Measurements from ENCODE around the gene ASGR1. TPM values are rescaled to one million over a fixed set of nuclear protein-coding genes. Genes with fewer than 3 reads are reported as not detected.
"Not testable (repeated sequence)": the region's sequence is repeated elsewhere in the genome, so short reads cannot be mapped to it uniquely, and the experiment has no call there.

The ASGR1 gene
- total RNA-seq, 2 experiments from 2014 or later = 1.1 to 1.2 TPM

DNA sequence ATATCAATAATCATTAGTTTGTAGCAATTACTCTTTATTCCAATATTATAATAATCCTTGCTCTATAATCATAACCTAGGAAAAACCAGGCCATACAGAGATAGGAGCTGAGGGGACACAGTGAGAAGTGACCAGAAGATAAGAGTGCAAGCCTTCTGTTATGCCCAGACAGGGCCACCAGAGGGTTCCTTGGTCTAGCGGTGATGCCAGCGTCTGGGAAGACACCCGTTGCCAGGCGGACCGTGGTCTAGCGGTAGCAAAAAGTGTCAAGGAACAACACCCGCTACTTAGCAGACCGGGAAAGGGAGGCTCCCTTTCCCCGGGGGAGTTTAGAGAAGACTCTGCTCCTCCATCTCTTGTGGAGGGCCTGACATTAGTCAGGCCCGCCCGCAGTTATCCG lies 52.8 kb downstream of the ASGR1 start:
- intact Hi-C loops (cut with micrococcal nuclease; ENCODE audit: unreplicated experiment); CTCF ChIA-PET (ENCODE audit: unreplicated experiment); H3K9me2 ChIP-seq (ENCODE audit: insufficient read depth, low read length); H3K79me2 ChIP-seq (ENCODE audit: insufficient read depth, low read depth, low read length); H3K4me3 ChIP-seq (ENCODE audit: low read depth, low read length, poor library complexity, severe bottlenecking); H3K9me3 ChIP-seq (ENCODE audit: low read length); H4K20me1 ChIP-seq (ENCODE audit: insufficient read depth, low read length); H3K27ac ChIP-seq (ENCODE audit: low read depth, low read length, poor library complexity, severe bottlenecking); H2AFZ ChIP-seq (ENCODE audit: low read length); DNase-seq (ENCODE audit: low spot score); H3K4me2 ChIP-seq (ENCODE audit: low read length); H3K36me3 ChIP-seq (ENCODE audit: insufficient read depth, low read length); BruUV-seq (replicated peaks): not testable (repeated sequence)
- POLR2A ChIA-PET = interaction anchor here (0.6 kb wide), 1 partner anchor 1278 kb away, joined by 3 read pairs; no protein-coding TSS in a partner anchor
- H3K4me1 ChIP-seq (ENCODE audit: insufficient read depth, low read length, poor library complexity, severe bottlenecking) = peaks cover 16% of the 10 kb centered on the region

DNA sequence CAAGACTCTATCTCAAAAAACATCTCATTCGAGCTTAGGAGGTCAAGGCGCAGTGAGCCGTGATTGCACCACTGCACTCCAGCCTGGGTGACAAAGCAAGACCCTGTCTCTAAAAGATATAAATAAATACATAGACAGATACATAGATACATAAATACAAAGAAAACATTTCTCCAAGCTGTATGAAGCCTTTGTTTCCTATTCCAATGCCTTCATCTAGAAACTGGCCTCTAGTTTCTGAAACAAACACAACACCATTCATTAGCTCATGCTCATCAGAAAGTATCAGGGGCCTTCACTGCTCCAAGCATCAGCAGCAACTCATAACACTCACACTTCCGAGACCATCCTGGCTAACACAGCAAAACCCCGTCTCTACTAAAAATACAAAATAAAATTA lies 54.2 kb downstream of the ASGR1 start:
- Histone ChIP-seq H3K36me3 (ENCODE audit: insufficient read depth, low read length) (no peaks in the 10 kb centered on the region), H3K9me2 (ENCODE audit: insufficient read depth, low read length) (no peaks in the 10 kb centered on the region), H3K4me2 (ENCODE audit: low read length) (no peak overlapping the region), H3K27ac (ENCODE audit: low read depth, low read length, poor library complexity, severe bottlenecking) (no peak overlapping the region), H3K4me3 (ENCODE audit: low read depth, low read length, poor library complexity, severe bottlenecking) (no peak overlapping the region), H4K20me1 (ENCODE audit: insufficient read depth, low read length) (no peaks in the 10 kb centered on the region), H3K4me1 (ENCODE audit: insufficient read depth, low read length, poor library complexity, severe bottlenecking) (peaks cover 6% of the 10 kb centered on the region), H2AFZ (ENCODE audit: low read length) (no peak overlapping the region), H3K9me3 (ENCODE audit: low read length) (no peaks in the 10 kb centered on the region), H3K79me2 (ENCODE audit: insufficient read depth, low read depth, low read length) (no peaks in the 10 kb centered on the region)
- no peak for TF ChIP-seq EZH2phosphoT487 (IDR thresholded peaks at IDR 0.05; ENCODE audit: borderline replicate concordance, low read depth, low read length)
- TF ChIP-seq, protein P1, sequence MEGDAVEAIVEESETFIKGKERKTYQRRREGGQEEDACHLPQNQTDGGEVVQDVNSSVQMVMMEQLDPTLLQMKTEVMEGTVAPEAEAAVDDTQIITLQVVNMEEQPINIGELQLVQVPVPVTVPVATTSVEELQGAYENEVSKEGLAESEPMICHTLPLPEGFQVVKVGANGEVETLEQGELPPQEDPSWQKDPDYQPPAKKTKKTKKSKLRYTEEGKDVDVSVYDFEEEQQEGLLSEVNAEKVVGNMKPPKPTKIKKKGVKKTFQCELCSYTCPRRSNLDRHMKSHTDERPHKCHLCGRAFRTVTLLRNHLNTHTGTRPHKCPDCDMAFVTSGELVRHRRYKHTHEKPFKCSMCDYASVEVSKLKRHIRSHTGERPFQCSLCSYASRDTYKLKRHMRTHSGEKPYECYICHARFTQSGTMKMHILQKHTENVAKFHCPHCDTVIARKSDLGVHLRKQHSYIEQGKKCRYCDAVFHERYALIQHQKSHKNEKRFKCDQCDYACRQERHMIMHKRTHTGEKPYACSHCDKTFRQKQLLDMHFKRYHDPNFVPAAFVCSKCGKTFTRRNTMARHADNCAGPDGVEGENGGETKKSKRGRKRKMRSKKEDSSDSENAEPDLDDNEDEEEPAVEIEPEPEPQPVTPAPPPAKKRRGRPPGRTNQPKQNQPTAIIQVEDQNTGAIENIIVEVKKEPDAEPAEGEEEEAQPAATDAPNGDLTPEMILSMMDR (conservative IDR thresholded peaks at IDR 0.05; ENCODE audit: low read length) = no peak
- ChIA-PET POLR2A (interaction anchor here (0.5 to 0.6 kb wide), 2 partner anchors 21 to 607 kb away, joined by 3 read pairs; no protein-coding TSS in a partner anchor), CTCF (ENCODE audit: unreplicated experiment) (interaction anchor here (0.6 kb wide), 1 partner anchor 53 kb away, joined by 3 read pairs; no protein-coding TSS in a partner anchor)
- no TSS peak for BruUV-seq (replicated peaks)
- intact Hi-C loops (cut with micrococcal nuclease; ENCODE audit: unreplicated experiment) = no loop called here
- DNase-seq (ENCODE audit: low spot score) = no peak

DNA sequence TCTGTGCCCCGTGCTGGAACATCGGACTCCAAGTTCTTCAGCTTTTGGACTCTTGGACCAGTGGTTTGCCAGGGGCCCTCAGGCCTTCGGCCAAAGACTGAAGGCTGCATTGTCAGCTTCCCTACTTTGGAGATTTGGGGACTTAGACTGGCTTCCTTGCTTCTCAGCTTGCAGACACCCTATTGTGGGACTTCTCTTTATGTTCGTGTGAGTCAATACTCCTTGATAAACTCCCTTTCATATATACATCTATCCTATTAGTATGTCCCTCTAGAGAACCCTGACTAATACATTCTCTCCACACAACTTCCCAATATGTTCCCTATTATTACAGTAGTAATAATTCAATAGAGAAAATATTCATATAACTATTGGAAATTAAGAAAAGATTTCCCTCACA lies 55.3 kb downstream of the ASGR1 start:
- BruUV-seq (replicated peaks) = no TSS peak
- POLR2A ChIA-PET = no interaction called here
- CTCF ChIA-PET (ENCODE audit: unreplicated experiment) = no interaction called here

More for the DNA sequence above, 55.3 kb downstream of the ASGR1 start:
- Histone ChIP-seq H3K36me3 (ENCODE audit: insufficient read depth, low read length) (no peaks in the 10 kb centered on the region), H3K4me1 (ENCODE audit: insufficient read depth, low read length, poor library complexity, severe bottlenecking) (peaks cover 6% of the 10 kb centered on the region), H3K9me3 (ENCODE audit: low read length) (no peaks in the 10 kb centered on the region), H3K4me2 (ENCODE audit: low read length) (no peak overlapping the region), H3K79me2 (ENCODE audit: insufficient read depth, low read depth, low read length) (no peaks in the 10 kb centered on the region), H2AFZ (ENCODE audit: low read length) (no peak overlapping the region), H3K4me3 (ENCODE audit: low read depth, low read length, poor library complexity, severe bottlenecking) (no peak overlapping the region), H3K27ac (ENCODE audit: low read depth, low read length, poor library complexity, severe bottlenecking) (no peak overlapping the region), H4K20me1 (ENCODE audit: insufficient read depth, low read length) (no peaks in the 10 kb centered on the region), H3K9me2 (ENCODE audit: insufficient read depth, low read length) (no peaks in the 10 kb centered on the region)
- no peak for TF ChIP-seq EZH2phosphoT487 (IDR thresholded peaks at IDR 0.05; ENCODE audit: borderline replicate concordance, low read depth, low read length)
- TF ChIP-seq, protein P1 (conservative IDR thresholded peaks at IDR 0.05; ENCODE audit: low read length) = no peak
- no peak for DNase-seq (ENCODE audit: low spot score)
- intact Hi-C loops (cut with micrococcal nuclease; ENCODE audit: unreplicated experiment) = no loop called here

Small RNAs within 50 kb of the gene (microRNA-seq; reads per million reads assigned to microRNA genes)
- gene MIR324 (ENCODE audit: borderline replicate concordance) = 3,254 reads per million, percentile 89 among the genes with 10 or more reads in this experiment

Small RNAs within 50 kb of the gene (small RNA-seq; reads per million reads assigned to genes)
- gene AC120057.4 (not detected), gene MIR324 (0.21 reads per million)

Other genes starting within 250 kb of the ASGR1 start
- gene ALOX12, start 183.3 kb downstream of the ASGR1 start, total RNA-seq (2014; rRNA removed; shearing (Covaris generic)) = not detected in 2 replicates
- gene ALOX12, start 183.3 kb downstream of the ASGR1 start, total RNA-seq (2022) = not detected in 2 replicates
- gene RNASEK, start 166.7 kb downstream of the ASGR1 start, total RNA-seq (2014; rRNA removed; shearing (Covaris generic)) = 110 and 145 TPM in 2 replicates
- gene RNASEK, start 166.7 kb downstream of the ASGR1 start, total RNA-seq (2022) = 126 and 139 TPM in 2 replicates
- gene BCL6B, start 156.3 kb downstream of the ASGR1 start, total RNA-seq (2014; rRNA removed; shearing (Covaris generic)) = not detected in 2 replicates
- not detected in 2 replicates for gene BCL6B, start 156.3 kb downstream of the ASGR1 start, total RNA-seq (2022)
- 0.77 and 2.8 TPM in 2 replicates for gene SLC16A13, start 143.4 kb downstream of the ASGR1 start, total RNA-seq (2014; rRNA removed; shearing (Covaris generic))
- gene SLC16A13, start 143.4 kb downstream of the ASGR1 start, total RNA-seq (2022) = 18.3 and 22.5 TPM in 2 replicates
- gene SLC16A11, start 135.3 kb downstream of the ASGR1 start, total RNA-seq (2014; rRNA removed; shearing (Covaris generic)) = not detected in 2 replicates
- not detected in 2 replicates for gene SLC16A11, start 135.3 kb downstream of the ASGR1 start, total RNA-seq (2022)
- not detected in 2 replicates for gene CLEC10A, start 99.1 kb downstream of the ASGR1 start, total RNA-seq (2014; rRNA removed; shearing (Covaris generic))
- not detected in 2 replicates for gene CLEC10A, start 99.1 kb downstream of the ASGR1 start, total RNA-seq (2022)
- not detected in 2 replicates for gene ASGR2, start 64.5 kb downstream of the ASGR1 start, total RNA-seq (2014; rRNA removed; shearing (Covaris generic))
- not detected in 2 replicates for gene ASGR2, start 64.5 kb downstream of the ASGR1 start, total RNA-seq (2022)
- gene DLG4, start 40.5 kb upstream of the ASGR1 start, total RNA-seq (2014; rRNA removed; shearing (Covaris generic)) = 9.0 and 15.4 TPM in 2 replicates
- gene DLG4, start 40.5 kb upstream of the ASGR1 start, total RNA-seq (2022) = 27.3 and 30.2 TPM in 2 replicates
- gene ACADVL, start 40.6 kb upstream of the ASGR1 start, total RNA-seq (2014; rRNA removed; shearing (Covaris generic)) = 226 and 297 TPM in 2 replicates
- gene ACADVL, start 40.6 kb upstream of the ASGR1 start, total RNA-seq (2022) = 204 and 238 TPM in 2 replicates
- gene DVL2, start 55.1 kb upstream of the ASGR1 start, total RNA-seq (2014; rRNA removed; shearing (Covaris generic)) = 84.3 and 98.8 TPM in 2 replicates
- gene DVL2, start 55.1 kb upstream of the ASGR1 start, total RNA-seq (2022) = 99.9 and 100 TPM in 2 replicates
- gene PHF23, start 60.1 kb upstream of the ASGR1 start, total RNA-seq (2014; rRNA removed; shearing (Covaris generic)) = 47.7 and 50.8 TPM in 2 replicates
- 36.5 and 43.3 TPM in 2 replicates for gene PHF23, start 60.1 kb upstream of the ASGR1 start, total RNA-seq (2022)
- gene GABARAP, start 63.1 kb upstream of the ASGR1 start, total RNA-seq (2014; rRNA removed; shearing (Covaris generic)) = 106 and 128 TPM in 2 replicates
- gene GABARAP, start 63.1 kb upstream of the ASGR1 start, total RNA-seq (2022) = 199 and 207 TPM in 2 replicates
- gene CTDNEP1, start 72.4 kb upstream of the ASGR1 start, total RNA-seq (2014; rRNA removed; shearing (Covaris generic)) = 52.1 and 53.2 TPM in 2 replicates
- gene CTDNEP1, start 72.4 kb upstream of the ASGR1 start, total RNA-seq (2022) = 161 and 173 TPM in 2 replicates
- gene ELP5, start 72.8 kb upstream of the ASGR1 start, total RNA-seq (2014; rRNA removed; shearing (Covaris generic)) = 71.7 and 84.6 TPM in 2 replicates
- gene ELP5, start 72.8 kb upstream of the ASGR1 start, total RNA-seq (2022) = 96.8 and 97.3 TPM in 2 replicates
- 0.28 TPM in 1 of 2 replicates, not detected in the other for gene CLDN7, start 83.1 kb upstream of the ASGR1 start, total RNA-seq (2014; rRNA removed; shearing (Covaris generic))
- gene CLDN7, start 83.1 kb upstream of the ASGR1 start, total RNA-seq (2022) = 0.32 and 0.65 TPM in 2 replicates
- gene SLC2A4, start 102.3 kb upstream of the ASGR1 start, total RNA-seq (2014; rRNA removed; shearing (Covaris generic)) = 0.49 and 0.63 TPM in 2 replicates
- gene SLC2A4, start 102.3 kb upstream of the ASGR1 start, total RNA-seq (2022) = 0.30 and 0.61 TPM in 2 replicates
- 9.8 and 12.8 TPM in 2 replicates for gene YBX2, start 115.3 kb upstream of the ASGR1 start, total RNA-seq (2014; rRNA removed; shearing (Covaris generic))
- 6.7 and 11.8 TPM in 2 replicates for gene YBX2, start 115.3 kb upstream of the ASGR1 start, total RNA-seq (2022)
- 491 and 519 TPM in 2 replicates for gene EIF5A, start 128.3 kb upstream of the ASGR1 start, total RNA-seq (2014; rRNA removed; shearing (Covaris generic))
- gene EIF5A, start 128.3 kb upstream of the ASGR1 start, total RNA-seq (2022) = 692 and 803 TPM in 2 replicates
- 70.4 and 70.5 TPM in 2 replicates for gene GPS2, start 136.0 kb upstream of the ASGR1 start, total RNA-seq (2014; rRNA removed; shearing (Covaris generic))
- gene GPS2, start 136.0 kb upstream of the ASGR1 start, total RNA-seq (2022) = 75.0 and 80.8 TPM in 2 replicates
- gene NEURL4, start 150.0 kb upstream of the ASGR1 start, total RNA-seq (2014; rRNA removed; shearing (Covaris generic)) = 30.2 and 34.7 TPM in 2 replicates
- gene NEURL4, start 150.0 kb upstream of the ASGR1 start, total RNA-seq (2022) = 50.2 and 66.8 TPM in 2 replicates
- gene ACAP1, start 157.2 kb upstream of the ASGR1 start, total RNA-seq (2014; rRNA removed; shearing (Covaris generic)) = 113 and 117 TPM in 2 replicates
- 256 and 259 TPM in 2 replicates for gene ACAP1, start 157.2 kb upstream of the ASGR1 start, total RNA-seq (2022)
- gene KCTD11, start 172.8 kb upstream of the ASGR1 start, total RNA-seq (2014; rRNA removed; shearing (Covaris generic)) = 4.1 and 6.0 TPM in 2 replicates
- gene KCTD11, start 172.8 kb upstream of the ASGR1 start, total RNA-seq (2022) = 7.6 and 8.6 TPM in 2 replicates
- not detected in 2 replicates for gene TMEM95, start 175.8 kb upstream of the ASGR1 start, total RNA-seq (2014; rRNA removed; shearing (Covaris generic))
- gene TMEM95, start 175.8 kb upstream of the ASGR1 start, total RNA-seq (2022) = 0.31 TPM in 1 of 2 replicates, not detected in the other
- 2.9 and 5.0 TPM in 2 replicates for gene TNK1, start 201.7 kb upstream of the ASGR1 start, total RNA-seq (2014; rRNA removed; shearing (Covaris generic))
- 4.8 and 6.4 TPM in 2 replicates for gene TNK1, start 201.7 kb upstream of the ASGR1 start, total RNA-seq (2022)
- 8.9 and 15.3 TPM in 2 replicates for gene PLSCR3, start 215.2 kb upstream of the ASGR1 start, total RNA-seq (2014; rRNA removed; shearing (Covaris generic))
- 23.1 and 27.6 TPM in 2 replicates for gene PLSCR3, start 215.2 kb upstream of the ASGR1 start, total RNA-seq (2022)
- 108 and 165 TPM in 2 replicates for gene TMEM256, start 224.7 kb upstream of the ASGR1 start, total RNA-seq (2014; rRNA removed; shearing (Covaris generic))
- gene TMEM256, start 224.7 kb upstream of the ASGR1 start, total RNA-seq (2022) = 96.6 and 107 TPM in 2 replicates
- 0.06 TPM in 1 of 2 replicates, not detected in the other for gene NLGN2, start 228.5 kb upstream of the ASGR1 start, total RNA-seq (2014; rRNA removed; shearing (Covaris generic))
- 1.2 TPM in 1 of 2 replicates, not detected in the other for gene NLGN2, start 228.5 kb upstream of the ASGR1 start, total RNA-seq (2022)
- not detected in 2 replicates for gene SPEM1, start 241.0 kb upstream of the ASGR1 start, total RNA-seq (2014; rRNA removed; shearing (Covaris generic))
- gene SPEM1, start 241.0 kb upstream of the ASGR1 start, total RNA-seq (2022) = not detected in 2 replicates
- not detected in 2 replicates for gene SPEM2, start 246.2 kb upstream of the ASGR1 start, total RNA-seq (2014; rRNA removed; shearing (Covaris generic))
- not detected in 2 replicates for gene SPEM2, start 246.2 kb upstream of the ASGR1 start, total RNA-seq (2022)
- gene SPEM3, start 249.5 kb upstream of the ASGR1 start, total RNA-seq (2014; rRNA removed; shearing (Covaris generic)) = not detected in 2 replicates
- gene SPEM3, start 249.5 kb upstream of the ASGR1 start, total RNA-seq (2022) = not detected in 2 replicates

Data from OCI-LY7 (cell line).